HepG2 (cell line): ENCODE data around the gene ARMH2.

ENCODE experiments used
- ZNF589 ChIP-seq: sonication (generic); formaldehyde crosslinking; conservative IDR thresholded peaks from 2 replicates; pipeline ENCODE4 v1.8.0; 2022; ENCODE audit warnings: mild to moderate bottlenecking, moderate library complexity, missing genetic modification reagents
- ZNF773 ChIP-seq: sonication (generic); formaldehyde crosslinking; IDR thresholded peaks from 2 replicates; pipeline ENCODE4 v1.4.0; 2020; ENCODE audit warnings: missing genetic modification reagents, borderline replicate concordance
- TF ChIP-seq, protein P1 (sequence below): sonication (generic); formaldehyde crosslinking; IDR thresholded peaks from 2 replicates; pipeline ENCODE4 v1.4.0; 2020; ENCODE audit warnings: missing genetic modification reagents

DNA sequence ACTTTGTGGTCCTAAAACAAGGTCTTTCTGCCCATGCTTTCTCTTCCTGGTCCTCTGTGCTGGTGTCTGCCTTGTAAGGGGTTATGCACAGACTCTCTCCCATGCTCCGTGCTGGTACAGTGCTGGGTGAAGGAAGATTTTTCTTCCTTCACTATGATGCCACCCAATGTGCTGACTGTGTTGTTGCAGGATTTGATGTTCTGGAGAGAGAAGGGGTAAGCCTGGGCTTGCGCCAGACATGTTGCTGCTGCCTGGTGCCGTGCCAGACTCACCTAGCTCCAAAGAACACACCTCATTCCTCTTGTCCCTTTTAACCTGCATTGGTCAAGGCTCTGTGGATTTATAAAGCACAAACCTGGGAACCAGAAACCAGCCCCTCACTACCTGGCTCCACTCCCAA lies 28.4 kb upstream of the ARMH2 start:
- TF ChIP-seq ZNF589, result no peak
- TF ChIP-seq, protein P1, sequence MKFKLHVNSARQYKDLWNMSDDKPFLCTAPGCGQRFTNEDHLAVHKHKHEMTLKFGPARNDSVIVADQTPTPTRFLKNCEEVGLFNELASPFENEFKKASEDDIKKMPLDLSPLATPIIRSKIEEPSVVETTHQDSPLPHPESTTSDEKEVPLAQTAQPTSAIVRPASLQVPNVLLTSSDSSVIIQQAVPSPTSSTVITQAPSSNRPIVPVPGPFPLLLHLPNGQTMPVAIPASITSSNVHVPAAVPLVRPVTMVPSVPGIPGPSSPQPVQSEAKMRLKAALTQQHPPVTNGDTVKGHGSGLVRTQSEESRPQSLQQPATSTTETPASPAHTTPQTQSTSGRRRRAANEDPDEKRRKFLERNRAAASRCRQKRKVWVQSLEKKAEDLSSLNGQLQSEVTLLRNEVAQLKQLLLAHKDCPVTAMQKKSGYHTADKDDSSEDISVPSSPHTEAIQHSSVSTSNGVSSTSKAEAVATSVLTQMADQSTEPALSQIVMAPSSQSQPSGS, result no peak
- TF ChIP-seq ZNF773 (CRISPR knock-in tag), result no peak
